Spleen (tissue), 7 donors: ENCODE results near the gene POU6F2.

ENCODE experiments used
- CTCF ChIP-seq, 11 experiments: fragments of 200-600 bp in 7 of 11; fragments of 450-650 bp in 4 of 11; sonication (generic) in 4 of 11; IDR thresholded peaks in 8 of 11; conservative IDR thresholded peaks in 3 of 11; 1 replicate in 7 of 11; 2 replicates in 4 of 11; pipeline versions ENCODE4 v1.4.0 to v1.8.0; 2016 to 2021; ENCODE audit warnings: antibody characterized with exemption in 11 of 11, inconsistent platforms in 4 of 11, mild to moderate bottlenecking in 1 of 11
- POLR2A ChIP-seq, 3 donors: fragments of 450-650 bp; IDR thresholded peaks; one replicate each; pipeline ENCODE4 v1.5.1; 2017; ENCODE audit warnings: antibody characterized with exemption in 3 of 3, mild to moderate bottlenecking in 1 of 3
- POLR2AphosphoS5 ChIP-seq, 3 donors: sonication (generic); formaldehyde crosslinking; IDR thresholded peaks; one replicate each; pipeline ENCODE4 v1.5.1; 2017; ENCODE audit warnings: antibody characterized with exemption in 3 of 3
- donor health status: DM: no; HTN: no; CAD: no; lungs with moderate emphysema.
- donor health status: DM: no; HTN: no; CAD: no.
- donor health status: DM: no; HTN: no; CAD: no.

GRCh38 chr7:39356172-39356925 is 378.6 kb downstream of the POU6F2 start:
- TF ChIP-seq CTCF (IDR thresholded peaks at IDR 0.05 in 8 of 11, conservative IDR thresholded peaks at IDR 0.05 in 3 of 11): no peak
- TF ChIP-seq POLR2A (IDR thresholded peaks at IDR 0.05): no peak
- TF ChIP-seq POLR2AphosphoS5 (IDR thresholded peaks at IDR 0.05): no peak
